ENCODE data around the gene USP17L27.
"Not testable (repeated sequence)": the region's sequence is repeated elsewhere in the genome, so short reads cannot be mapped to it uniquely, and the experiment has no call there.

The USP17L27 gene

GRCh38 chr4:9343848-9344247, at the start of gene USP17L27:
USP17L27 (plus strand) TSS chr4:9344148; CDS start chr4:9344148, 0 bp downstream.
- DNase-seq (ENCODE audit: low spot score): not testable (repeated sequence)

GRCh38 chr4:9324191-9324590, 19.8 kb upstream of the USP17L27 start:
- DNase-seq (ENCODE audit: low spot score): not testable (repeated sequence)

GRCh38 chr4:9324865-9325264, 19.1 kb upstream of the USP17L27 start, which contains the start of gene USP17L24:
USP17L24 (plus strand) TSS chr4:9325165; CDS start chr4:9325165, 0 bp downstream.
- DNase-seq (ENCODE audit: low spot score): not testable (repeated sequence)

GRCh38 chr4:9329611-9330010, 14.3 kb upstream of the USP17L27 start, which contains the start of gene USP17L25:
USP17L25 (plus strand) TSS chr4:9329911; CDS start chr4:9329911, 0 bp downstream.
- DNase-seq (ENCODE audit: low spot score): not testable (repeated sequence)

DNA sequence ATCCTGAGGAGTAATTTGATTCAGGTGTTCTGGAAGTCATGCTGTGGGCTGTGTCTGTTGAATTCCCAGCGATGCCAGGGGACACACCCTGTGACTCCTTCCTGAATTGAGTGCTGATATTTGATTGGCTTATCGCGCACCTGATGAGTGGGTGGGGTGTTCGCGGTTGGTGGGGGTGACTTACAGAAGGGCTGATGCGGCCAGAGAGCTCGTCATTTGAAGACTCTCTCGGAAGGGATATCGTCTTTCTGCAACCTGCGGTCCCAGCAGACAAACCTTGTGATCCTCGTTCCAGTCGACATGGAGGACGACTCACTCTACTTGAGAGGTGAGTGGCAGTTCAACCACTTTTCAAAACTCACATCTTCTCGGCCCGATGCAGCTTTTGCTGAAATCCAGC, 9.6 kb upstream of the USP17L27 start, which contains the start of gene USP17L26:
USP17L26 (plus strand) TSS at position 301 of the 400 bp plus-strand sequence; CDS start at position 301, 0 bp downstream.
- DNase-seq (ENCODE audit: low spot score): not testable (repeated sequence)

DNA sequence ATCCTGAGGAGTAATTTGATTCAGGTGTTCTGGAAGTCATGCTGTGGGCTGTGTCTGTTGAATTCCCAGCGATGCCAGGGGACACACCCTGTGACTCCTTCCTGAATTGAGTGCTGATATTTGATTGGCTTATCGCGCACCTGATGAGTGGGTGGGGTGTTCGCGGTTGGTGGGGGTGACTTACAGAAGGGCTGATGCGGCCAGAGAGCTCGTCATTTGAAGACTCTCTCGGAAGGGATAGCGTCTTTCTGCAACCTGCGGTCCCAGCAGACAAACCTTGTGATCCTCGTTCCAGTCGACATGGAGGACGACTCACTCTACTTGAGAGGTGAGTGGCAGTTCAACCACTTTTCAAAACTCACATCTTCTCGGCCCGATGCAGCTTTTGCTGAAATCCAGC, 4.8 kb upstream of the USP17L27 start, which contains the start of gene USP17L5:
USP17L5 (plus strand) TSS at position 301 of the 400 bp plus-strand sequence; CDS start at position 301, 0 bp downstream.
- DNase-seq (ENCODE audit: low spot score): not testable (repeated sequence)

DNA sequence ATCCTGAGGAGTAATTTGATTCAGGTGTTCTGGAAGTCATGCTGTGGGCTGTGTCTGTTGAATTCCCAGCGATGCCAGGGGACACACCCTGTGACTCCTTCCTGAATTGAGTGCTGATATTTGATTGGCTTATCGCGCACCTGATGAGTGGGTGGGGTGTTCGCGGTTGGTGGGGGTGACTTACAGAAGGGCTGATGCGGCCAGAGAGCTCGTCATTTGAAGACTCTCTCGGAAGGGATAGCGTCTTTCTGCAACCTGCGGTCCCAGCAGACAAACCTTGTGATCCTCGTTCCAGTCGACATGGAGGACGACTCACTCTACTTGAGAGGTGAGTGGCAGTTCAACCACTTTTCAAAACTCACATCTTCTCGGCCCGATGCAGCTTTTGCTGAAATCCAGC, 4.6 kb downstream of the USP17L27 start, which contains the start of gene USP17L28:
USP17L28 (plus strand) TSS at position 301 of the 400 bp plus-strand sequence; CDS start at position 301, 0 bp downstream.
- not testable (repeated sequence) for DNase-seq (ENCODE audit: low spot score)

GRCh38 chr4:9350866-9351265, 6.9 kb downstream of the USP17L27 start:
- DNase-seq (ENCODE audit: low spot score): not testable (repeated sequence)

DNA sequence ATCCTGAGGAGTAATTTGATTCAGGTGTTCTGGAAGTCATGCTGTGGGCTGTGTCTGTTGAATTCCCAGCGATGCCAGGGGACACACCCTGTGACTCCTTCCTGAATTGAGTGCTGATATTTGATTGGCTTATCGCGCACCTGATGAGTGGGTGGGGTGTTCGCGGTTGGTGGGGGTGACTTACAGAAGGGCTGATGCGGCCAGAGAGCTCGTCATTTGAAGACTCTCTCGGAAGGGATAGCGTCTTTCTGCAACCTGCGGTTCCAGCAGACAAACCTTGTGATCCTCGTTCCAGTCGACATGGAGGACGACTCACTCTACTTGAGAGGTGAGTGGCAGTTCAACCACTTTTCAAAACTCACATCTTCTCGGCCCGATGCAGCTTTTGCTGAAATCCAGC, 9.4 kb downstream of the USP17L27 start, which contains the start of gene USP17L29:
USP17L29 (plus strand) TSS at position 301 of the 400 bp plus-strand sequence; CDS start at position 301, 0 bp downstream.
- DNase-seq (ENCODE audit: low spot score): not testable (repeated sequence)

DNA sequence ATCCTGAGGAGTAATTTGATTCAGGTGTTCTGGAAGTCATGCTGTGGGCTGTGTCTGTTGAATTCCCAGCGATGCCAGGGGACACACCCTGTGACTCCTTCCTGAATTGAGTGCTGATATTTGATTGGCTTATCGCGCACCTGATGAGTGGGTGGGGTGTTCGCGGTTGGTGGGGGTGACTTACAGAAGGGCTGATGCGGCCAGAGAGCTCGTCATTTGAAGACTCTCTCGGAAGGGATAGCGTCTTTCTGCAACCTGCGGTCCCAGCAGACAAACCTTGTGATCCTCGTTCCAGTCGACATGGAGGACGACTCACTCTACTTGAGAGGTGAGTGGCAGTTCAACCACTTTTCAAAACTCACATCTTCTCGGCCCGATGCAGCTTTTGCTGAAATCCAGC, 18.9 kb downstream of the USP17L27 start, which contains the start of gene USP17L30:
USP17L30 (plus strand) TSS at position 301 of the 400 bp plus-strand sequence; CDS start at position 301, 0 bp downstream.
- DNase-seq (ENCODE audit: low spot score): not testable (repeated sequence)

- not testable (repeated sequence) for DNase-seq (ENCODE audit: low spot score)
These were observed 35.9 kb downstream of the USP17L27 start for GRCh38 chr4:9379881-9380280.

DNA sequence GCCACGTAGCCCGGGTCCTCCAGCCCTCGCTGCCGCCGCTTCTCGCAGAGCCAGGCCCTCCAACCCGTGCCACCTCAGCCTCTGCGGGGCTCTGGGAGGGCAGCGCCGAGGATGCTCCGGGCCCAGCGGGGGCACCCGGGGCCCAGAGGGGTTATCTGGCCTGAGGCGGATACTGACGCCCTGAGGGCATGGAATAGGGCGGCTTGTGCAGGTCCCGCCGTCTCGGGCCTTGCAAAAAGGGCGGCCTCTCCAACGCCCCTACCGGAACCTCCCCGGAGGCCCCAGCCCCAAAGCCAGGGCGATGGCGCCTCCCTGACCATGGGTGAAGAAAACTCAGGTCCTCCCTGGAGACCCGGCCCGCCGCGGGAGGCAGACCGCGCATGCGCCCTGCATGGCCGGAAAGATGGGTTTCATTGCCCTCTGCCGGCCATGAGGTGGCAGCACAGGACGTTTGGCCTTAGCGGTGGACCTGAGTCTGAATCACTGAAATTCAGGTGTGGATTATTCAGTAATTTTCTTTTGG, 37.1 kb downstream of the USP17L27 start:
- peak; percentile 51 for DNase-seq (ENCODE audit: low spot score)

DNA sequence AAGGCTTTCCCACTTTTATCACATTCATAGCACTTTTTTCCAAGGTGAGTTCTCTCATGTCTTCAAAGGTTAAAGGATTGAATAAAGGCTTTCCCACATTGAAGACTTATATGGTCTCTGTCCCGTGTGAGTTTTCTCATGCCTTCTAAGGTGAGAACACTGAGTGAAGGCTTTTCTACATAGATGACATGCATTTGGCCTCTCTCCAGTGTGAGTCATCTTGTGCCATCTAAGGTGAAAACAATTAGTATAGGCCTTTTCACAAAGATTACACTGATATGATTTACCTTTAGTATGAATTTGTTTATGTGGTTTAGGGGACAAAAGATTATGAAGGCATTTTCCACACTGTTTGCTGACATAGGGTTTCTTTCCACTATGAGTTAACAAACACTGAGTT, 40.2 kb downstream of the USP17L27 start:
- DNase-seq (ENCODE audit: low spot score): no peak

DNA sequence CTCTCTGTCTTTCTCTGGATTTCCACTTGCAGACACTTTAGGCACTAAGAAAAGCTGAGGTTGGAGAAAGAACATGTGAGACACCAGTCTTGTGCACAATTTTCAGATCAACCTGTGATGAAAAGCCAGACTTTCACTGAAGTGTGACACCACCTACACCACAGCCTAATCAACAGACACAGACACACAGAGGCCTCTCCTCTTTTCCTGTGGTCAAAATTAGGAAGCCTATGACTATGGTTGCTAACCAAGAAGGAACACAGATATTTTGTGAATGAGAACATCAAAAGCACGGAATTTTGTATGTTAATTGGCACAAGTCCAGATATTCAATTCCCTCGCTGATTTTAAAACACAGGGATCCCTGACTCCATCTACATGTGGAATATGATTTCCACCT, 45.1 kb downstream of the USP17L27 start:
- not testable (repeated sequence) for DNase-seq (ENCODE audit: low spot score)
